Measurements from ENCODE around the gene CDH10.

CDH10 gene

GRCh38 chr5:24538346-24538745, 106.4 kb downstream of the CDH10 start:
- no peak for DNase-seq

GRCh38 chr5:24535646-24536045, 109.1 kb downstream of the CDH10 start:
- Histone ChIP-seq H3K9me3 (ENCODE audit: control extremely low read depth in 1 of 5, control insufficient read depth in 4 of 5, insufficient read depth in 2 of 5, low read depth in 1 of 5, low read length in 4 of 5) (no peaks in the 10 kb centered on the region), H3K27ac (ENCODE audit: insufficient read depth in 1 of 2, low read depth in 1 of 2, low read length in 2 of 2, poor library complexity in 1 of 2, severe bottlenecking in 2 of 2) (no peak overlapping the region), H3K4me3 (ENCODE audit: control insufficient read depth in 1 of 7, extremely low read depth in 1 of 7, insufficient read depth in 4 of 7, low read depth in 2 of 7, low read length in 6 of 7) (no peak overlapping the region), H3K36me3 (ENCODE audit: control insufficient read depth in 4 of 4, insufficient read depth in 4 of 4, low read length in 3 of 4) (no peaks in the 10 kb centered on the region), H3K4me1 (ENCODE audit: control extremely low read depth in 1 of 4, control insufficient read depth in 4 of 4, insufficient read depth in 4 of 4, low read length in 3 of 4) (peaks cover 0 to 22% (median 3%) of the 10 kb centered on the region in 4 experiments), H3K27me3 (replicated peaks in 2 of 5; ENCODE audit: control insufficient read depth in 4 of 5, insufficient read depth in 5 of 5, low read length in 4 of 5) (no peaks in the 10 kb centered on the region)
- DNase-seq: peak in 2 of 3 donors; percentile 5 to 6
- 100% methylated on average over 2 of the region's 2 CpGs for WGBS (ENCODE audit: insufficient coverage)
- CTCF ChIA-PET: no interaction called here
- POLR2A ChIA-PET: no interaction called here

More at GRCh38 chr5:24538346-24538745, 106.4 kb downstream of the CDH10 start:
- POLR2A ChIA-PET: no interaction called here
- Histone ChIP-seq H3K4me3 (ENCODE audit: control insufficient read depth in 1 of 7, extremely low read depth in 1 of 7, insufficient read depth in 4 of 7, low read depth in 2 of 7, low read length in 6 of 7) (no peak overlapping the region), H3K27ac (ENCODE audit: insufficient read depth in 1 of 2, low read depth in 1 of 2, low read length in 2 of 2, poor library complexity in 1 of 2, severe bottlenecking in 2 of 2) (no peak overlapping the region), H3K9me3 (ENCODE audit: control extremely low read depth in 1 of 5, control insufficient read depth in 4 of 5, insufficient read depth in 2 of 5, low read depth in 1 of 5, low read length in 4 of 5) (no peaks in the 10 kb centered on the region), H3K4me1 (ENCODE audit: control extremely low read depth in 1 of 4, control insufficient read depth in 4 of 4, insufficient read depth in 4 of 4, low read length in 3 of 4) (peaks cover 0 to 26% (median 3%) of the 10 kb centered on the region in 4 experiments), H3K36me3 (ENCODE audit: control insufficient read depth in 4 of 4, insufficient read depth in 4 of 4, low read length in 3 of 4) (no peaks in the 10 kb centered on the region), H3K27me3 (replicated peaks in 2 of 5; ENCODE audit: control insufficient read depth in 4 of 5, insufficient read depth in 5 of 5, low read length in 4 of 5) (no peaks in the 10 kb centered on the region)
- 100% methylated on average over 1 of the region's 1 CpG for WGBS (ENCODE audit: insufficient coverage)
- CTCF ChIA-PET: interaction anchor here (1.5 kb wide), 1 partner anchor 13 kb away, joined by 4 read pairs; no protein-coding TSS in a partner anchor

DNA sequence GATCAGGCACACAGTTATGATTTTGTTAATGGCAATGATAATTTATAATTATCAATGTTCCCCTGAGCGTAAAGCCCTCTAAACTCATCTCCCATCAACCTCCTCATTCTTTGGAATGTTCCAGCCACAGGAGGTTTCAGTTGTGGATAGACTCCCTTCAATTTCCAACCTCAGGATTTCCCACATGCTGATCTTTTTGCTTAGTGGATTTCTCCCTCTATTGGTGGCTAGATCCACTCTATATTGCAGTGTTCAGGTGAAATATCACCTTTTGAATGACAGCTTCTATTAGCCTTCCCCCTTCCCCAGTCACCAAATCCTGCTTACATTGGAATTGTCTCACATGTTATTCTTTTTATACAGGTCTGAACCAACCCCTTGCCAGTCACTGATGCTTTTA, 113.9 kb downstream of the CDH10 start:
- no peak for DNase-seq
- ChIA-PET CTCF (no interaction called here), POLR2A (no interaction called here)
- no peaks in the 10 kb centered on the region for H3K9me3 ChIP-seq (ENCODE audit: control extremely low read depth in 1 of 5, control insufficient read depth in 4 of 5, insufficient read depth in 2 of 5, low read depth in 1 of 5, low read length in 4 of 5)
- H3K36me3 ChIP-seq (ENCODE audit: control insufficient read depth in 4 of 4, insufficient read depth in 4 of 4, low read length in 3 of 4): no peaks in the 10 kb centered on the region
- WGBS (ENCODE audit: insufficient coverage): 100% methylated on average over 1 of the region's 1 CpG
- H3K27ac ChIP-seq (ENCODE audit: insufficient read depth in 1 of 2, low read depth in 1 of 2, low read length in 2 of 2, poor library complexity in 1 of 2, severe bottlenecking in 2 of 2): no peak overlapping the region
- H3K4me1 ChIP-seq (ENCODE audit: control extremely low read depth in 1 of 4, control insufficient read depth in 4 of 4, insufficient read depth in 4 of 4, low read length in 3 of 4): no peaks in the 10 kb centered on the region
- H3K27me3 ChIP-seq (replicated peaks in 2 of 5; ENCODE audit: control insufficient read depth in 4 of 5, insufficient read depth in 5 of 5, low read length in 4 of 5): no peaks in the 10 kb centered on the region
- no peak overlapping the region for H3K4me3 ChIP-seq (ENCODE audit: control insufficient read depth in 1 of 7, extremely low read depth in 1 of 7, insufficient read depth in 4 of 7, low read depth in 2 of 7, low read length in 6 of 7)

- H3K9me3 ChIP-seq (ENCODE audit: control extremely low read depth in 1 of 5, control insufficient read depth in 4 of 5, insufficient read depth in 2 of 5, low read depth in 1 of 5, low read length in 4 of 5): no peaks in the 10 kb centered on the region
- peaks cover 0 to 5% (median 2%) of the 10 kb centered on the region in 4 experiments for H3K4me1 ChIP-seq (ENCODE audit: control extremely low read depth in 1 of 4, control insufficient read depth in 4 of 4, insufficient read depth in 4 of 4, low read length in 3 of 4)
- no peak for DNase-seq
- CTCF ChIA-PET: interaction anchor here (0.7 to 2.2 kb wide), 3 partner anchors 11 to 15 kb away, joined by 3 to 5 read pairs (median 4); no protein-coding TSS in a partner anchor
- POLR2A ChIA-PET: no interaction called here
- no peak overlapping the region for H3K27ac ChIP-seq (ENCODE audit: insufficient read depth in 1 of 2, low read depth in 1 of 2, low read length in 2 of 2, poor library complexity in 1 of 2, severe bottlenecking in 2 of 2)
- H3K4me3 ChIP-seq (ENCODE audit: control insufficient read depth in 1 of 7, extremely low read depth in 1 of 7, insufficient read depth in 4 of 7, low read depth in 2 of 7, low read length in 6 of 7): no peak overlapping the region
- WGBS (ENCODE audit: insufficient coverage): 69% methylated on average over 3 of the region's 7 CpGs
- no peaks in the 10 kb centered on the region for H3K27me3 ChIP-seq (replicated peaks in 2 of 5; ENCODE audit: control insufficient read depth in 4 of 5, insufficient read depth in 5 of 5, low read length in 4 of 5)
- no peaks in the 10 kb centered on the region for H3K36me3 ChIP-seq (ENCODE audit: control insufficient read depth in 4 of 4, insufficient read depth in 4 of 4, low read length in 3 of 4)
Observed at GRCh38 chr5:24525414-24525813, 119.4 kb downstream of the CDH10 start.

GRCh38 chr5:24512423-24512822, 132.4 kb downstream of the CDH10 start:
- no peak overlapping the region for H3K27ac ChIP-seq (ENCODE audit: insufficient read depth in 1 of 2, low read depth in 1 of 2, low read length in 2 of 2, poor library complexity in 1 of 2, severe bottlenecking in 2 of 2)
- no peaks in the 10 kb centered on the region for H3K9me3 ChIP-seq (ENCODE audit: control extremely low read depth in 1 of 5, control insufficient read depth in 4 of 5, insufficient read depth in 2 of 5, low read depth in 1 of 5, low read length in 4 of 5)
- no peaks in the 10 kb centered on the region for H3K36me3 ChIP-seq (ENCODE audit: control insufficient read depth in 4 of 4, insufficient read depth in 4 of 4, low read length in 3 of 4)
- POLR2A ChIA-PET: no interaction called here
- CTCF ChIA-PET: no interaction called here
- H3K4me1 ChIP-seq (ENCODE audit: control extremely low read depth in 1 of 4, control insufficient read depth in 4 of 4, insufficient read depth in 4 of 4, low read length in 3 of 4): peaks cover 0 to 7% (median 0%) of the 10 kb centered on the region in 4 experiments
- no peaks in the 10 kb centered on the region for H3K27me3 ChIP-seq (replicated peaks in 2 of 5; ENCODE audit: control insufficient read depth in 4 of 5, insufficient read depth in 5 of 5, low read length in 4 of 5)
- no peak overlapping the region for H3K4me3 ChIP-seq (ENCODE audit: control insufficient read depth in 1 of 7, extremely low read depth in 1 of 7, insufficient read depth in 4 of 7, low read depth in 2 of 7, low read length in 6 of 7)
- DNase-seq: no peak

DNA sequence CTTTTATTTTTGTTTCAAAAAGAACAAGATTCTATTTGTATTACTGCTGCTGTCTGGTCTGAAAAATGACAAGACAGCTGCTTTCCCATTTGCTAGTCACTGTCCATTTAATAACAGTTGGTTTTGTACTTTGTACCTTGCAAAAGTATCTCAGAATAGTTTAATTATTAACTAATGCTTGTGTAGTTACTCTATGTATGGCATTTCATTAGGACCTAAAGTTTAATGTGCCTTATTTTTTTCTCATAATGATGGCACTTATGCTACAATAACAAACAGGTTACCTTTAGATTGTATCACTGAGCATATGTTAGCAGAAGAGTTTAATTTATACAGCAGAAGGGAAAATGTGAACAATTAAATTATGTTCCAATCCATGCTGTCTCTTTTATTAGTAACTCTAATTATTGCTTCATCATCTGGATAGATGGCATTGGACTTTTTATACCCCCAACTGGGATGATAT, 134.2 kb downstream of the CDH10 start:
- H3K27me3 ChIP-seq (replicated peaks in 2 of 5; ENCODE audit: control insufficient read depth in 4 of 5, insufficient read depth in 5 of 5, low read length in 4 of 5): no peaks in the 10 kb centered on the region
- POLR2A ChIA-PET: no interaction called here
- H3K27ac ChIP-seq (ENCODE audit: insufficient read depth in 1 of 2, low read depth in 1 of 2, low read length in 2 of 2, poor library complexity in 1 of 2, severe bottlenecking in 2 of 2): no peak overlapping the region
- CTCF ChIA-PET: interaction anchor here (0.8 kb wide), 1 partner anchor 15 kb away, joined by 3 read pairs; no protein-coding TSS in a partner anchor
- no peak for DNase-seq
- H3K4me3 ChIP-seq (ENCODE audit: control insufficient read depth in 1 of 7, extremely low read depth in 1 of 7, insufficient read depth in 4 of 7, low read depth in 2 of 7, low read length in 6 of 7): no peak overlapping the region
- no peaks in the 10 kb centered on the region for H3K36me3 ChIP-seq (ENCODE audit: control insufficient read depth in 4 of 4, insufficient read depth in 4 of 4, low read length in 3 of 4)
- no peaks in the 10 kb centered on the region for H3K9me3 ChIP-seq (ENCODE audit: control extremely low read depth in 1 of 5, control insufficient read depth in 4 of 5, insufficient read depth in 2 of 5, low read depth in 1 of 5, low read length in 4 of 5)
- peaks cover 0 to 7% (median 0%) of the 10 kb centered on the region in 4 experiments for H3K4me1 ChIP-seq (ENCODE audit: control extremely low read depth in 1 of 4, control insufficient read depth in 4 of 4, insufficient read depth in 4 of 4, low read length in 3 of 4)

DNA sequence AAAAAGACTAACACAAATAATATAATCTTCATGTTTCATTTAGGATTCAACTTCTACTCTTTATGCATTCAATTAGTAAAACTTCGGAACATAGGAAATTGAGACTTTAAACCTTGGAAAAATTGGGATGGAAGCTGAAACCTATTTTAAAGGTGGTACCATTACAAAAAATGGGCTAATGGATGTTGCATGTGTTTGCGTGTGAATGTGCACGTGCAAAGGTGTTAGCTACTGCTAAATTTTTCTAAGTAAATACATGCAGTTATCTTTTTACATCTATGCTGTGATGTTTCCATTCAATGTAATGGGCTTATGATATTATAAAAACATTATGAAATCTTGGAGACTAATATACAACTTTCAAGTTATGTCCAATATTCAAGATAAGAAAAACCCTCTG, 134.8 kb downstream of the CDH10 start:
- Histone ChIP-seq H3K4me1 (ENCODE audit: control extremely low read depth in 1 of 4, control insufficient read depth in 4 of 4, insufficient read depth in 4 of 4, low read length in 3 of 4) (peaks cover 0 to 7% (median 0%) of the 10 kb centered on the region in 4 experiments), H3K36me3 (ENCODE audit: control insufficient read depth in 4 of 4, insufficient read depth in 4 of 4, low read length in 3 of 4) (no peaks in the 10 kb centered on the region), H3K4me3 (ENCODE audit: control insufficient read depth in 1 of 7, extremely low read depth in 1 of 7, insufficient read depth in 4 of 7, low read depth in 2 of 7, low read length in 6 of 7) (no peak overlapping the region), H3K27me3 (replicated peaks in 2 of 5; ENCODE audit: control insufficient read depth in 4 of 5, insufficient read depth in 5 of 5, low read length in 4 of 5) (no peaks in the 10 kb centered on the region), H3K9me3 (ENCODE audit: control extremely low read depth in 1 of 5, control insufficient read depth in 4 of 5, insufficient read depth in 2 of 5, low read depth in 1 of 5, low read length in 4 of 5) (no peaks in the 10 kb centered on the region), H3K27ac (ENCODE audit: insufficient read depth in 1 of 2, low read depth in 1 of 2, low read length in 2 of 2, poor library complexity in 1 of 2, severe bottlenecking in 2 of 2) (no peak overlapping the region)
- WGBS (ENCODE audit: insufficient coverage): no CpG with 5 or more reads among the region's 3 CpGs
- ChIA-PET CTCF (interaction anchor here (0.8 kb wide), 1 partner anchor 15 kb away, joined by 3 read pairs; no protein-coding TSS in a partner anchor), POLR2A (no interaction called here)
- no peak for DNase-seq
